NB4 (cell line): ENCODE results near the gene CLSTN2.
A peak's percentile ranks its signal among the peaks of the same experiment; 100 is the strongest.

Experiments used
- DNase-seq: peaks from one replicate; pipeline ENCODE4 v3.0.0; 2010; ENCODE audit warnings: low read depth
- H3K4me3 ChIP-seq: one replicate; pipeline ENCODE4 v1.5.1; 2011; ENCODE audit warnings: mild to moderate bottlenecking, low read depth, low read length, moderate library complexity
- MAX ChIP-seq: IDR thresholded peaks from 2 replicates; pipeline ENCODE4 v1.6.1; 2011; ENCODE audit warnings: low read depth, low read length
- MYC ChIP-seq: IDR thresholded peaks from 2 replicates; pipeline ENCODE4 v1.6.1; 2011; ENCODE audit warnings: low read depth, low read length
- POLR2A ChIP-seq: IDR thresholded peaks from 2 replicates; pipeline ENCODE4 v1.6.1; 2011; ENCODE audit warnings: mild to moderate bottlenecking; ENCODE audit not compliant: insufficient read length; ENCODE audit errors: extremely low read depth
- TF ChIP-seq, protein P1 (sequence below): IDR thresholded peaks from one replicate; pipeline ENCODE4 v1.5.1; 2012; ENCODE audit warnings: low read depth, low read length

The CLSTN2 gene

DNA sequence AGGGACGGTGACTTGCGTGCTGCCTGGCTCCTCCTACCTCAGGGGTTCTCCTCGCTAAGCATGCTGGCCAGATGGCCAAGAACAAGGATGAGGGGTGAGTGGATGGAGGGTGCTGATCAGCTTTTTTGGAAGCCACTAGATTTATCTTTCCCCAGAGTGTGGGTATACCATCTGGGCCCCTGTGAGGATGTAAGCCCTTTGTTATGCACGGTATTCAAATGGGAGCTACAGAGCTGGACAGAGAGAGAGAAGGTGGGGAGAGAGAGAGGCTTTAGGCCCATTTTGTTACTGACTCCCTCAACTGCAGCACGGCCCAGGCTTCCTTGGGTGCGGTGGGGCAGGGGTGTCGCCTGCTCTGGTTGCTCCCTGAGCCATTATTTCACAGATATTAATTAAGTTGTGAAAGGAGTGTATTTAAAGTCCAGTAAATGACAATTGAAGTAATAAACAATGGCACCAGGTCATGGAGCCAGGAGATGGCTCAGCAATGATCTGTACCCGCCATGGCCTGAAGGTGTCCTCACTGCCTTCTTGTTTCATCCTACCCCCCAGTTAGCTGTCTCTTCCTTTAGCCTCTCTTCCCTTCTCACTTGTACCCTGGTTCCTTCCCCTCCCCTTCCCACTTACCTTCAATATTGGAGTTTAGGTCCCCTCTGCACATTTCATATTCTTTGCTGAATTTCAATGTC lies 158.0 kb downstream of the CLSTN2 start:
- TF ChIP-seq MYC: no peak
- TF ChIP-seq, protein P1, sequence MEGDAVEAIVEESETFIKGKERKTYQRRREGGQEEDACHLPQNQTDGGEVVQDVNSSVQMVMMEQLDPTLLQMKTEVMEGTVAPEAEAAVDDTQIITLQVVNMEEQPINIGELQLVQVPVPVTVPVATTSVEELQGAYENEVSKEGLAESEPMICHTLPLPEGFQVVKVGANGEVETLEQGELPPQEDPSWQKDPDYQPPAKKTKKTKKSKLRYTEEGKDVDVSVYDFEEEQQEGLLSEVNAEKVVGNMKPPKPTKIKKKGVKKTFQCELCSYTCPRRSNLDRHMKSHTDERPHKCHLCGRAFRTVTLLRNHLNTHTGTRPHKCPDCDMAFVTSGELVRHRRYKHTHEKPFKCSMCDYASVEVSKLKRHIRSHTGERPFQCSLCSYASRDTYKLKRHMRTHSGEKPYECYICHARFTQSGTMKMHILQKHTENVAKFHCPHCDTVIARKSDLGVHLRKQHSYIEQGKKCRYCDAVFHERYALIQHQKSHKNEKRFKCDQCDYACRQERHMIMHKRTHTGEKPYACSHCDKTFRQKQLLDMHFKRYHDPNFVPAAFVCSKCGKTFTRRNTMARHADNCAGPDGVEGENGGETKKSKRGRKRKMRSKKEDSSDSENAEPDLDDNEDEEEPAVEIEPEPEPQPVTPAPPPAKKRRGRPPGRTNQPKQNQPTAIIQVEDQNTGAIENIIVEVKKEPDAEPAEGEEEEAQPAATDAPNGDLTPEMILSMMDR: peak; percentile 1
- no peak for DNase-seq

GRCh38 chr3:140093742-140094141 lies 158.8 kb downstream of the CLSTN2 start:
- TF ChIP-seq MAX (no peak), MYC (no peak), POLR2A (no peak)
- TF ChIP-seq, protein P1: no peak
- H3K4me3 ChIP-seq: no peak overlapping the region
- no peak for DNase-seq

More for the DNA sequence above, 158.0 kb downstream of the CLSTN2 start:
- H3K4me3 ChIP-seq: no peak overlapping the region

DNA sequence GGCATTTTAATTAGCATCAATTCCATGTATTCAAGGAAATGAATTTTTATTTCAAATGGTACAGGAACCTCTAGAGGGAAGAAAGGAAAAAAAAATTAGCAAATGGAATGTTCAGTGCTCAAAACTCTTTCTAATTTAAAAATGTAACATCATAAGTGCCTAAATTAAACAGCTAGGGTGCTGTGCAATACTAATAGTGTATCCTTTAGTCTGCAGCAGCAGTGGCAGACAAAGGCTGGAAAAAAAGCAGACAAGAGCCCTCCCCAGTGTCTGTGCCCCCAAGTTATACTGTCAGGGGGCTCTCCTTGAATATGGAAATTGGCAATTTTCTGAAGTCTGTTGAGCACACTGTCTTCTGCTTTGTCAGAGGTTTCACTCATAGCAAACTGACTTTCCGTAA lies 159.5 kb downstream of the CLSTN2 start:
- no peak for DNase-seq
- no peak overlapping the region for H3K4me3 ChIP-seq
- TF ChIP-seq MAX (no peak), MYC (no peak), POLR2A (no peak)
- TF ChIP-seq, protein P1: no peak

DNA sequence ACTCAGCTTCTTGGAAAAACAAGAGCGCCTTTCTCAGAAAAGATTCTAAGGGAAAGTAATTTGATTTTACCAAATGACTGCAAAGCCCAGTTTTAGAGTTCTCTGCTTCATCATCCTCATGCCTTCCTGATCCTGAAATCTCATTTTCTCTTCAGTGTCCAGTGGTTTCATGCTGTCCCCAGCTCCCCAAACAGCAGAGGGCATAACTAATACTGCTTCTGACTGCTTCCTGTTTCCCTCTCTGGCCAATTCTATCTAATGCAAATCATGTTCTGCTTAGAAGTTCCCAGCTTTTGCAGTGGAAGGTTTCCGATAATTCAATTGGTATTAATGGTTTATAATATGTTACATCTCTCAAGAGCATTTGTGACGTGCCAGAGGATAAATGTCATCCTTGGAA lies 161.1 kb downstream of the CLSTN2 start:
- H3K4me3 ChIP-seq: no peak overlapping the region
- TF ChIP-seq POLR2A: no peak
- no peak for TF ChIP-seq MYC
- no peak for TF ChIP-seq MAX
- TF ChIP-seq, protein P1: no peak
- no peak for DNase-seq

DNA sequence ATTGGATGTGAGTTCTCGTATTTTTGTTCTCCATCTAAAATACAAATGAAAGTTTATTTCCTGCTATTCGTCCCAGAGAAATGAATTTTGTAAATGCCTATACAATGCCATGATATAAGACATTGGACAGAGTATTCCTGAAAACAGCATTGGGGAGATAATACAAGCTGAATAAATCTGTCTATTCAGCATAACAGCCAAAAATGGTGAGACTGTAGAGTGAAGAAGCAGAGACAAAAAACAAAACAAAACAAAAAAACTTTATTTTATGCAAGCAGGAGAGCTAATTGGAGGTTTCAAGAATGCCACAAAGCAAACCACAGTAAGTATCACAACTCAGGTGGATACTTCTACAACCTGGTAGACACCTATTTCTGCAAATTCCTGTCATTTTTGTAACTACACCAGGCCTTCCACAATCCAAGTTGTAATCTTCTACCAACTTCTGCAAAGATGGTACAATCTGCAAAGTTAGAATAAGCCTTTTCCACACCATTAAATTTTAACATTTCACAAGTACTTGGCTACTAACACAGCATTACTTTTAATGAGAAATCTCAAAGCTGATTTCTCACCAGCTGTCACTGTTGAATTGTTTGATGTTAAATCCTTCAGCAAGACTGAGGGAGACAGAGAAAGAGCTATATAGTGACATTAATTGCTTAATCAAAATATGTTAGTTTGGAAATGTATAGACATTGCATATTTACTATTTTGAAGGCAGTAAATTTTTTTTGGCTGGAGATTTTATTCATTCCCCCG lies 163.1 kb downstream of the CLSTN2 start:
- DNase-seq: no peak
- TF ChIP-seq MYC (no peak), POLR2A (no peak), MAX (no peak)
- TF ChIP-seq, protein P1: no peak
- H3K4me3 ChIP-seq: no peak overlapping the region
